Adipocyte (in vitro differentiated cells): ENCODE results near the gene ARHGAP24.

Source experiments
- DNase-seq: peaks from one replicate; pipeline ENCODE4 v3.0.0-alpha.2; 2015; ENCODE audit warnings: low read depth
- H3K27me3 ChIP-seq: replicated peaks from 2 replicates; pipeline ENCODE4 v1.7.0; 2013; ENCODE audit warnings: mild to moderate bottlenecking, low read length, moderate library complexity; ENCODE audit not compliant: control insufficient read depth, insufficient read depth
- H3K36me3 ChIP-seq: 2 replicates; pipeline ENCODE4 v1.7.0; 2013; ENCODE audit warnings: low read length, mild to moderate bottlenecking, moderate library complexity; ENCODE audit not compliant: control insufficient read depth, insufficient read depth, severe bottlenecking
- H3K4me1 ChIP-seq: 2 replicates; pipeline ENCODE4 v1.7.0; 2013; ENCODE audit warnings: mild to moderate bottlenecking, low read length, moderate library complexity; ENCODE audit not compliant: control insufficient read depth, insufficient read depth
- H3K4me3 ChIP-seq: 2 replicates; pipeline ENCODE4 v1.7.0; 2013; ENCODE audit warnings: mild to moderate bottlenecking, low read length, moderate library complexity
- H3K9ac ChIP-seq: 2 replicates; pipeline ENCODE4 v1.7.0; 2013; ENCODE audit warnings: mild to moderate bottlenecking, low read length, moderate library complexity
- H3K9me3 ChIP-seq: 2 replicates; pipeline ENCODE4 v1.7.0; 2013; ENCODE audit warnings: mild to moderate bottlenecking, low read length, moderate library complexity; ENCODE audit not compliant: control insufficient read depth

Gene ARHGAP24

DNA sequence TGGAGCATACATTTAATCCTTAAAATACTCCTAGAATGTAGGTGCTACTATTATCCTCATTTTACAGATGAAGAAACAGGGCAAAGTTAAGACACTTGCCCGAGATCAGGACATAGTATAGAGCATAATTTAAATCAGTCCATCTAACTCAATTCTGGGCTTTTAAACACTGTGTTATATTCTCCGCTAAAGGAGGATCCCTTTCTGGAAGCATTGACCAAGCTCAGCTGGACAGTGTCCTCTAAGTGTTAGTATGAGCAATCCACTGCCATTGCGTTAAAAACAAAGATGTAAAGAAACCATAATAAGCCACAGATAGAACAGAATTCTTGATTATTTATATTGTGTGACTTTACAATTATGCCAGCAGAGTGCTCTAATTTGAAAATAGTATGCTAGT is 207.0 kb downstream of the ARHGAP24 start:
- H3K36me3 ChIP-seq: no peaks in the 10 kb centered on the region
- peaks cover 31% of the 10 kb centered on the region for H3K4me1 ChIP-seq
- H3K27me3 ChIP-seq: no peaks in the 10 kb centered on the region
- no peaks in the 10 kb centered on the region for H3K9me3 ChIP-seq
- no peak for DNase-seq
- H3K4me3 ChIP-seq: peak overlapping the region; percentile 25
- H3K9ac ChIP-seq: peak overlapping the region; percentile 24

DNA sequence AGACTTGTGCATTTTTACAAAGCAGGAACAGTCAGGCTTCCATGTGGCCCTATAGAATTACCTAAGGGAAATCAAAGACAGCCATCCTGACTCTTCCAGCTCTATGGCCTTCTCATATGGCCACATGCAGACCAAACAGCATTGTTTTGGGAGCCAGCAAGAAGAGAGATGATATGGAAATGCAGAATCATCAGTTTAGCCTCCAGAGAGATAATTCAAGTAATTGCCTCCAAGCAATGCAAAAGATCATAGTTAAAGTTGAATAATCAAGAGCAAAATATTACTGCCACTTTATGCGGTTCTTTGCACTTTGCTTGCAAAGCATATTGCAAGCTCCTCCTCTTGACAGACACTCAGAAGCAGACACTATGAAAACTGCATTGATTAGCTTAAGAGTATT is 207.4 kb downstream of the ARHGAP24 start:
- peaks cover 26% of the 10 kb centered on the region for H3K4me1 ChIP-seq
- H3K36me3 ChIP-seq: no peaks in the 10 kb centered on the region
- DNase-seq: no peak
- no peak overlapping the region for H3K4me3 ChIP-seq
- H3K27me3 ChIP-seq: no peaks in the 10 kb centered on the region
- H3K9ac ChIP-seq: no peak overlapping the region
- no peaks in the 10 kb centered on the region for H3K9me3 ChIP-seq

DNA sequence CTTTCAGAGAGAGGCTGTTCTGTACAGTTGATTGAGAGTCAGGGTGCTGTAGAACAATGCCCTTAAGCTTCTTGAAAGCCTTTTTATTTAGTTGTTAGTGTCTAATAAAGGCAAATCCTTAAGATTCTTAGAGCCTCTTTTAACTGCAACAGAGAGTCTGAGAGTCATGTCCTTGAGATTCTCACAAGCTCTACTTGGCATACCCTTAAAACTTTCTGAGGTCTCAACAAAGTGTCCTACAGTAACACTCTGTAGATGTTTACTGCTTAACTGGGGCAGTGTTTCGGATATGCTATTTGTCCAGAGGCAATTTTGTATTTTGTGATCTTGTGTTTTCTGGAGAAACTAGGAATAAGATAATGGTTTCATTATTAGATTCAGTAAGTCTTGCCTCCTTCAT is 209.7 kb downstream of the ARHGAP24 start:
- H3K9me3 ChIP-seq: no peaks in the 10 kb centered on the region
- no peaks in the 10 kb centered on the region for H3K27me3 ChIP-seq
- no peak overlapping the region for H3K4me3 ChIP-seq
- no peak overlapping the region for H3K9ac ChIP-seq
- no peaks in the 10 kb centered on the region for H3K36me3 ChIP-seq
- H3K4me1 ChIP-seq: peaks cover 15% of the 10 kb centered on the region
- DNase-seq: no peak

DNA sequence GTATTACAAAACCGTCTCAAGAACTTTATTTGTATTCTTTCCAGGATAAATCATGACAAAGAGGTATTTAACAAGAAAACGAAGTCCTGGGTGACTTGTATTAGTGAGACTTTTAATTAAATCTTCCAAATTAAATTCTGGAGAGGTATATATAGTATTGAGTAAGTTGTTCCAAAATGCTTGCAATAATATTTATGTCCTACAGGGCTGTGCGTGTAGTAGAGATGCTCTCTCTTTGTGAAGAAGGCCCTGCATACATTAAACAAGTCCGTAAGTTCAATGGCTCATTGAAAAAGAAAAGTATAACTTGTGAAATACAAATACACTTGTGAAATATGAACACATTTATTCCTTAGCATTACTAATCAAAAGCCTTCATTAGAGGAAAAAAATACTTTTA is 211.4 kb downstream of the ARHGAP24 start:
- peaks cover 9% of the 10 kb centered on the region for H3K4me1 ChIP-seq
- no peak overlapping the region for H3K4me3 ChIP-seq
- no peaks in the 10 kb centered on the region for H3K36me3 ChIP-seq
- H3K27me3 ChIP-seq: no peaks in the 10 kb centered on the region
- no peak for DNase-seq
- no peak overlapping the region for H3K9ac ChIP-seq
- H3K9me3 ChIP-seq: no peaks in the 10 kb centered on the region

DNA sequence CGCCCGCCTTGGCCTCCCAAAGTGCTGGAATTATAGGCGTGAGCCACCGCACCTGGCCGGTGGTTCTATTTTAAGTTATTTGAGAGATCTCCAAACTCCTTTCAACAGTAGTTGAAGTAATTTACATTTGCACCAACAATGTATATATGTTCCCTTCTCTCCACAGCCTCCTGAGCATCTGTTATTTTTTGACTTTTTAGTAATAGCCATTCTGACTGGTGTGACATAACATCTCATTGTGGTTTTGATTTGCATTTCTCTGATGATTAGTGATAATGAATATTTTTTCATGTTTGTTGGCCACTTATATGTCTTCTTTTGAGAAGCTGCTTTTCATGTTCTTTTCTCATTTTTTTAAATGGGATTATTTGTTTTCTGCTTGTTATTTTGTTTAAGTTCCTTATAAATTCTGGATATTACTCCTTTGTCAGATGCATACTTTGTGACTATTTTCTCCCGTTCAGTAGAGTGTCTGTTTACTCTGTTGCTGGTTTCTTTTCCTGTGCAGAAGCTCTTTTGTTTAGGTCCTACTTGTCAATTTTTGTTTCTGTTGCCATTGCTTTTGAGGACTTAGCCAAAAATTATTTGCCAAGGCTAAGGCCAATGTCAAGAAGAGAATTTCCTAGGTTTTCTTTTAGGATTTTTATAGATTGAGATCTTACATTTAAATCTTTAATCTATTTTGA is 213.2 kb downstream of the ARHGAP24 start:
- Histone ChIP-seq H3K9ac (no peak overlapping the region), H3K36me3 (no peaks in the 10 kb centered on the region)

DNA sequence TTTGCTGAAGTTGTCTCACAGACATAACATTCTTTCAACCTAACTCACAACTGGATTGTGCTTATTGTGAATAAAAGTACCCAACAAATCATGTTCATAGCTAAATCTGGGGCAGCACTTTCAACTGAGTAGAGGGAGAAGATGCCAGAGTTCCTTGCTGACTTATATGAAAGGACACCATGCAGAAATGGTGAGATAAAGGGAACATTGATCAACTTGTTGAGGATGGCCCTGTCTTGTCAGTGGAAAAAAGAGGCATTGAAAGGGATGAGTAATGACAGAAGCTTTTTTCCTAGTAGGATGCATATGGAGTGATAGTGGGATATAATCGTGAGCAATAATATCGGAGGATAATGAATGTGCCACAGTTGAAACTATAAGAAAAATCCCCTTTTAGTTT is 221.7 kb downstream of the ARHGAP24 start:
- Histone ChIP-seq H3K36me3 (no peaks in the 10 kb centered on the region), H3K9ac (no peak overlapping the region), H3K4me3 (no peak overlapping the region), H3K27me3 (no peaks in the 10 kb centered on the region), H3K9me3 (no peaks in the 10 kb centered on the region), H3K4me1 (no peaks in the 10 kb centered on the region)
- DNase-seq: no peak

More for the DNA sequence above, 213.2 kb downstream of the ARHGAP24 start:
- H3K4me1 ChIP-seq: no peaks in the 10 kb centered on the region
- H3K27me3 ChIP-seq: no peaks in the 10 kb centered on the region
- H3K4me3 ChIP-seq: no peak overlapping the region
- H3K9me3 ChIP-seq: no peaks in the 10 kb centered on the region
- no peak for DNase-seq

DNA sequence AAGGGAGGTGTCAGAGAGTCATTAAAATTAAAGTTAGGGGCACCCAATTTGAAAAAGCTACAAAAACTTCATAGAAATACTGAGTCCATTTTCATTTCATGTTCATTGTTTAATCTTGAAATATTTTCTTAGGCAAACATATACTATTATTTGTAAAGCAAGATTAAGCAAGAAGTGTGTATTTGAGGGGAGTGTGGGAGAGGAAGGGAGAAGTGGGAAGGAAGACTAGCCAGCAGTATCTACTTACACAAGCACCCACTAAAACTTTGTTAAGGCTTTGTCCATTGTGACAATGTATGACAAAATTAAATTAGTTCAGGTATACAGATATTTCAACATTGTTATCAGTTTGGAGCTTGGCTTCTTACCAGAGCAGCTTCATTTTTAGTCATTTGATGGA is 222.9 kb downstream of the ARHGAP24 start:
- H3K27me3 ChIP-seq: no peaks in the 10 kb centered on the region
- no peak overlapping the region for H3K4me3 ChIP-seq
- no peaks in the 10 kb centered on the region for H3K9me3 ChIP-seq
- H3K9ac ChIP-seq: no peak overlapping the region
- DNase-seq: no peak
- no peaks in the 10 kb centered on the region for H3K36me3 ChIP-seq
- no peaks in the 10 kb centered on the region for H3K4me1 ChIP-seq

DNA sequence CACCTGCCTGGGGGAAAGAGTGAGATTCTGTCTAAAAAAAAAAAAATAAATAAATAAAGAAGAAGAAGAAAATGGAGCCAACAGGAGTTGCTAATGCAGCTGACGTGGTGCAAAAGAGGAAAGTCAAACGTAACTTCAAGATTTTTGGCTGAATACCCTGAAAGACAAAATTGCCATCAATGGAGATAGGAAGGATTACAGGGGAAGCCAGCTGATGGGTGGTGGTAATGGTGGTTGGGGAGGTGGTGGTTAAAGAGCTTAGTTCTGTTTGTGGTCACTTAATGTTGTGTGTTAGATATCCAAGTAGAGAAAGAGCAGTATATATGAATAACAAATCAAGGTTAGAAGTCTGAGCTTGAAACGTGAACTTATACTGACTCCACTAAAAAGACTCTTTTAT is 225.4 kb downstream of the ARHGAP24 start:
- no peaks in the 10 kb centered on the region for H3K36me3 ChIP-seq
- DNase-seq: no peak
- H3K27me3 ChIP-seq: no peaks in the 10 kb centered on the region
- no peak overlapping the region for H3K9ac ChIP-seq
- H3K4me3 ChIP-seq: no peak overlapping the region
- no peaks in the 10 kb centered on the region for H3K4me1 ChIP-seq
- no peaks in the 10 kb centered on the region for H3K9me3 ChIP-seq

DNA sequence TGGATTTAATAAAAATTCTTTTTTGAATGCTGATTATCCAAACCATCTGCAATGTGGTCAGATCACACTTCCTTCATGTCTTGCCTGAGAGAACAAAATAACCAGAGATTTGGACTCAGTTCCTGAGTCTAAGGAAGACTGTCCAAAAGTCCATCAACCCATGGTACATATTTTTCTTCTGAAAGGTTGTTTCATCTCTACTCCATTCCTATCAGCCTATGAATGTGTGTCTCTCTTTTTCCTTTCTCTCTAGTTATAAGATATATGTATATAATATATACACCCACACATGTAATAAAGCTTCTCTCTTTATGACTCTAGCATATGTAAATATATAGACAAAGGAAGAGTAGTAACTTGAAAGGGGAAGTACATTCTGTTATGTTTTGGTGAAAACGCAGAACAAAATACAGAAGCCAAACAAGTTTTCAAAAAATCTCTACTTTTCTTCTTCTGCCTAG is 226.9 kb downstream of the ARHGAP24 start:
- Histone ChIP-seq H3K9me3 (no peaks in the 10 kb centered on the region), H3K4me3 (no peak overlapping the region), H3K9ac (no peak overlapping the region), H3K27me3 (no peaks in the 10 kb centered on the region), H3K36me3 (no peaks in the 10 kb centered on the region), H3K4me1 (no peaks in the 10 kb centered on the region)
- peak; percentile 44 for DNase-seq

DNA sequence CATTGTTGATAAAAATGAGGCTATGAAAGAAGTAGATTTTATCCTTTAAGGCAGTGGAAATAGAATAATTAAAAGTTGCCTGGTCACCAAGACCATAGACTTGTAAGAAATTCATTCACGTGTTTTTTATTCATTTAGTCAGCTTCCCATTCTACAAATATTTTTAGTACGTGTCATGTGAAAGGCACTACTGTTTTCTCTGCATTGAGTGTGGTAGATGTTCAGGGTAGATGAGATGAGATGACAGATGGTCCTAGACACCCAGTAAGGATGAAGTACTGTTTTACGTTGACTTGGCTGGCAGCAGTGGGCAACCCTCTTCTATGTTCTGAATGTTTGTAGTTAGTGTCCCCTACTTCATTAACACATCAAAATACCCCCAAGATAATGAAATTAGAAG is 228.1 kb downstream of the ARHGAP24 start:
- peak; percentile 30 for DNase-seq

DNA sequence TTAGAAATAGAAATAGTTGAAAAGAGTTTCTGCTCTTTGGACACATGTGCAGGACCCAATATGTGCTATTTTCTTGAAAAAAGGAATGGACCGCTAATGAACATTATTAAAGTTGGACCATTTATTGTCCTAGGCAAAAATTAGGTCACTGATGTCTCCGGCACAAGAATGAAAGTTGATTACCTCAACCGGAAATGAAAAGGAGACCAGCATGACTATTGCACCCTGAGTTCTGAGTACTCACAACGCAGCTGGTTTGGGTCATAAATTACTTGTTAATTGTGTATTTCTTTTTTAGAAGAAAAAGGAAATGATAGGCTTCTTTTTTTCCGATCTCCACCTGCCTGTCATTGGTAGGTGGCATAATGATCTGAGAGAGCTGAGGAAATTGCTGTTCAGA is 232.7 kb downstream of the ARHGAP24 start:
- Histone ChIP-seq H3K27me3 (no peaks in the 10 kb centered on the region), H3K9ac (no peak overlapping the region), H3K36me3 (no peaks in the 10 kb centered on the region), H3K9me3 (no peaks in the 10 kb centered on the region), H3K4me1 (no peaks in the 10 kb centered on the region), H3K4me3 (no peak overlapping the region)
- DNase-seq: no peak

More for the DNA sequence above, 228.1 kb downstream of the ARHGAP24 start:
- H3K4me1 ChIP-seq: no peaks in the 10 kb centered on the region
- H3K27me3 ChIP-seq: no peaks in the 10 kb centered on the region
- no peak overlapping the region for H3K4me3 ChIP-seq
- H3K9ac ChIP-seq: no peak overlapping the region
- H3K9me3 ChIP-seq: no peaks in the 10 kb centered on the region
- H3K36me3 ChIP-seq: no peaks in the 10 kb centered on the region

DNA sequence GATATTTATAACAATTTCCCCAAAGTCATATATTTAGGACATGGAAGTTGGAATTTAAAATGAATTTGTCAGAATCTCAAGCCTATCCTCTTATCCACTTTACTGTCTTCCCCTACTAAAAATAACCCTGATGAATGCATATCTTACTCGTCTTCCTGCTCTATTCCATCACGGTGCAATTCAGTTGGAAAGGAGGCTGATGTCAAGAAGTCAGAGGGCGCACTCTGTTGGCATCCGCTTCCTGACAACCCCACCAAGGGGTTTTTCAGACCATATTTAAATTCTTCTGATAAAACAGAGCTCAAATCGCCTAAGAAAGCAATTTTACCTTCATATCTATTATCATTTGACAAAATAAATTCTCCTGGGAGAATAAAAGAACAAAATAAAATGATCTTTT is 233.5 kb downstream of the ARHGAP24 start:
- no peaks in the 10 kb centered on the region for H3K9me3 ChIP-seq
- H3K36me3 ChIP-seq: no peaks in the 10 kb centered on the region
- no peaks in the 10 kb centered on the region for H3K27me3 ChIP-seq
- H3K9ac ChIP-seq: no peak overlapping the region
- no peak overlapping the region for H3K4me3 ChIP-seq
- DNase-seq: no peak
- H3K4me1 ChIP-seq: no peaks in the 10 kb centered on the region
